Neural progenitor cell (in vitro differentiated cells): ENCODE measurements around the gene ZNF618.

Source experiments
- EZH2 ChIP-seq: fragments of 200-600 bp; sonication (generic); IDR thresholded peaks from 2 replicates; pipeline ENCODE4 v1.6.1; 2017; ENCODE audit warnings: antibody characterized with exemption, mild to moderate bottlenecking, moderate library complexity
- EZH2phosphoT487 ChIP-seq: fragments of 200-600 bp; sonication (generic); IDR thresholded peaks from 2 replicates; pipeline ENCODE4 v1.6.1; 2017; ENCODE audit warnings: antibody characterized with exemption
- TF ChIP-seq, protein P1 (sequence below): fragments of 200-600 bp; sonication (generic); IDR thresholded peaks from 2 replicates; pipeline ENCODE4 v1.5.1; 2017; ENCODE audit warnings: antibody characterized with exemption, mild to moderate bottlenecking

DNA sequence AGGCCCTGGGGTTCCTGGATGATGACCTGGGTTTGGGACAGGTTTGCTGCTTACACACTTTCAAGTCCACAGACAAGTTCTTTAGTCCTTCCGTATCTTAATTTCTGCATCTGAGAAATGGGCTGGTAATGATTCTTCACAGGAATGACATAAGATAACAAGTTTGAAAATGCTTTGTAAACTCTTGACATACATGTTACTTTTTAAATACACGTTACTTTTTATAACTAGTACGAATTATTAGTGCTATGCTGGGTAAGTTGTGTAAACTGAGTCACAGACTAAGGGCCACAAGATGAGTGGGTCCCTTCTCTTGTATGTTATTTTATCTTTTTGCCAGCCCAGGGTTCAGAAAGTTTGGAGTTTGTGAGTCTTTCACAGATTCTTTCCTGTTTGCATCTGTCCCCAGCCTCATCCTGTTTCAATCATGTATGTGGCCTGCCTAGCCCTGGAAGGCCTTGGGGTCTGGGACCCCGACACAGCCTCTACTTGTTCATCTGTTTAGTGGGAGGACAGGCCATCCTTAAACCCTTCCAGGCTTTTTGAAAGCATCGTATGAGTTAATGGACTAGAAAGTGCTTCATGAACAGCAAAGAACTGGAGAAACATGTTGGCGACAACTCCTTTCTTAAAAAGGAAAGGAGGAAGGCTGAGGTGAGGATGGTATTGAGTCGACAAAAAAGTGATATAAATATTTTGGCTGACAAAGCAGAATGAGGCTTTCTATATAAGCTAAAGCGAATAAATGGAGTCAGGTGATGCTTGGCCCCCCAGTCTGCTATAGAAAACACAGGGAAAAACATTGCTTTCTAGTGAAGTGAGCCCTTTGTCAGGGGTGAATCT, 9.3 kb downstream of the ZNF618 start:
- TF ChIP-seq, protein P1, sequence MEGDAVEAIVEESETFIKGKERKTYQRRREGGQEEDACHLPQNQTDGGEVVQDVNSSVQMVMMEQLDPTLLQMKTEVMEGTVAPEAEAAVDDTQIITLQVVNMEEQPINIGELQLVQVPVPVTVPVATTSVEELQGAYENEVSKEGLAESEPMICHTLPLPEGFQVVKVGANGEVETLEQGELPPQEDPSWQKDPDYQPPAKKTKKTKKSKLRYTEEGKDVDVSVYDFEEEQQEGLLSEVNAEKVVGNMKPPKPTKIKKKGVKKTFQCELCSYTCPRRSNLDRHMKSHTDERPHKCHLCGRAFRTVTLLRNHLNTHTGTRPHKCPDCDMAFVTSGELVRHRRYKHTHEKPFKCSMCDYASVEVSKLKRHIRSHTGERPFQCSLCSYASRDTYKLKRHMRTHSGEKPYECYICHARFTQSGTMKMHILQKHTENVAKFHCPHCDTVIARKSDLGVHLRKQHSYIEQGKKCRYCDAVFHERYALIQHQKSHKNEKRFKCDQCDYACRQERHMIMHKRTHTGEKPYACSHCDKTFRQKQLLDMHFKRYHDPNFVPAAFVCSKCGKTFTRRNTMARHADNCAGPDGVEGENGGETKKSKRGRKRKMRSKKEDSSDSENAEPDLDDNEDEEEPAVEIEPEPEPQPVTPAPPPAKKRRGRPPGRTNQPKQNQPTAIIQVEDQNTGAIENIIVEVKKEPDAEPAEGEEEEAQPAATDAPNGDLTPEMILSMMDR: no peak
- TF ChIP-seq EZH2: no peak
- TF ChIP-seq EZH2phosphoT487: no peak
